Neural cell (in vitro differentiated cells): ENCODE measurements around the gene TFCP2. TPM values are rescaled to one million over a fixed set of nuclear protein-coding genes. Genes with fewer than 3 reads are reported as not detected.

Experiments used
- H2AFZ ChIP-seq: fragments of 200-600, 300-800 bp; sonication (generic), shearing (Covaris generic); 2 replicates; pipeline ENCODE4 v1.6.0; 2014; ENCODE audit warnings: low read depth, mild to moderate bottlenecking, antibody characterized with exemption, low read length, moderate library complexity
- H3F3A ChIP-seq: fragments of 200-600 bp; shearing (Covaris generic); 2 replicates; pipeline ENCODE4 v1.6.1; 2016; ENCODE audit warnings: mild to moderate bottlenecking, moderate library complexity, mixed read lengths, antibody characterized with exemption, low read length; ENCODE audit not compliant: insufficient read depth, poor library complexity, severe bottlenecking
- H3K27ac ChIP-seq: fragments of 200-600, 300-800 bp; sonication (generic), shearing (Covaris generic); 2 replicates; pipeline ENCODE4 v1.5.1; 2014; ENCODE audit warnings: mild to moderate bottlenecking, low read length, moderate library complexity
- H3K27me3 ChIP-seq: fragments of 300-800, 200-600 bp; sonication (generic), shearing (Covaris generic); 2 replicates; pipeline ENCODE4 v1.6.0; 2014; ENCODE audit warnings: mild to moderate bottlenecking, low read depth, low read length, moderate library complexity; ENCODE audit not compliant: insufficient read depth
- H3K36me3 ChIP-seq: fragments of 300-800, 200-600 bp; sonication (generic), shearing (Covaris generic); 2 replicates; pipeline ENCODE4 v1.5.1; 2014; ENCODE audit warnings: mild to moderate bottlenecking, antibody characterized with exemption, low read length, moderate library complexity; ENCODE audit not compliant: insufficient read depth
- H3K4me2 ChIP-seq: fragments of 300-800, 200-600 bp; sonication (generic), shearing (Covaris generic); 2 replicates; pipeline ENCODE4 v1.6.0; 2014; ENCODE audit warnings: mild to moderate bottlenecking, low read length
- H3K4me3 ChIP-seq: fragments of 300-800, 200-600 bp; sonication (generic), shearing (Covaris generic); 2 replicates; pipeline ENCODE4 v1.5.1; 2014; ENCODE audit warnings: mild to moderate bottlenecking, low read length, moderate library complexity
- H3K79me2 ChIP-seq: fragments of 200-600 bp; shearing (Covaris generic); replicated peaks from 2 replicates; pipeline ENCODE4 v1.6.0; 2014; ENCODE audit warnings: mild to moderate bottlenecking, low read length, moderate library complexity; ENCODE audit not compliant: insufficient read depth
- H3K9ac ChIP-seq: fragments of 300-800, 200-600 bp; sonication (generic), shearing (Covaris generic); 2 replicates; pipeline ENCODE4 v1.6.1; 2016; ENCODE audit warnings: mild to moderate bottlenecking, low read length, mixed read lengths
- H3K9me2 ChIP-seq: fragments of 200-600 bp; shearing (Covaris generic); 2 replicates; pipeline ENCODE4 v1.6.1; 2016; ENCODE audit warnings: mild to moderate bottlenecking, low read length, mixed read lengths; ENCODE audit not compliant: insufficient read depth
- H3K9me3 ChIP-seq: fragments of 200-600, 300-800 bp; sonication (generic), shearing (Covaris generic); 2 replicates; pipeline ENCODE4 v1.6.1; 2016; ENCODE audit warnings: mild to moderate bottlenecking, mixed run types, low read length, moderate library complexity, mixed read lengths
- H4K20me1 ChIP-seq: fragments of 200-600 bp; shearing (Covaris generic); 2 replicates; pipeline ENCODE4 v1.6.1; 2016; ENCODE audit warnings: mild to moderate bottlenecking, mixed run types; ENCODE audit not compliant: insufficient read depth
- EP300 ChIP-seq: fragments of 450-650 bp; conservative IDR thresholded peaks from 2 replicates; pipeline ENCODE4 v1.6.1; 2014; ENCODE audit warnings: antibody characterized with exemption, mild to moderate bottlenecking, moderate library complexity; ENCODE audit not compliant: poor library complexity, severe bottlenecking
- EZH2 ChIP-seq: fragments of 200-600, 300-800 bp; shearing (Covaris generic), sonication (generic); IDR thresholded peaks from 2 replicates; pipeline ENCODE4 v1.6.1; 2014; ENCODE audit warnings: antibody characterized with exemption, low read length, borderline replicate concordance, mild to moderate bottlenecking; ENCODE audit not compliant: insufficient read depth, poor library complexity, severe bottlenecking
- POLR2AphosphoS5 ChIP-seq: IDR thresholded peaks from 2 replicates; pipeline ENCODE4 v1.6.1; 2012
- RAD21 ChIP-seq: fragments of 450-650 bp; conservative IDR thresholded peaks from 2 replicates; pipeline ENCODE4 v1.6.1; 2014; ENCODE audit warnings: antibody characterized with exemption, mild to moderate bottlenecking, moderate library complexity
- TAF1 ChIP-seq: IDR thresholded peaks from 2 replicates; pipeline ENCODE4 v1.6.1; 2012; ENCODE audit warnings: low read depth
- polyA plus RNA-seq: library from polyadenylated mRNA; depleted of rRNA; stranded (reverse); fragments of >200 nt; gene quantifications from 2 replicates; pipeline ENCODE4 v1.2.3, GENCODE V29; 2014
- TF ChIP-seq, protein P1 (sequence below): IDR thresholded peaks from 2 replicates; pipeline ENCODE4 v1.6.1; 2012; ENCODE audit warnings: borderline replicate concordance

Gene TFCP2
- polyA plus RNA-seq, 1 donor from 2014 or later, result 28.6 TPM

- H3K27me3 ChIP-seq, result no peaks in the 10 kb centered on the region
- H3K27ac ChIP-seq, result no peak overlapping the region
- TF ChIP-seq RAD21 (no peak), TAF1 (no peak), EZH2 (no peak), POLR2AphosphoS5 (no peak), EP300 (no peak)
- TF ChIP-seq, protein P1, sequence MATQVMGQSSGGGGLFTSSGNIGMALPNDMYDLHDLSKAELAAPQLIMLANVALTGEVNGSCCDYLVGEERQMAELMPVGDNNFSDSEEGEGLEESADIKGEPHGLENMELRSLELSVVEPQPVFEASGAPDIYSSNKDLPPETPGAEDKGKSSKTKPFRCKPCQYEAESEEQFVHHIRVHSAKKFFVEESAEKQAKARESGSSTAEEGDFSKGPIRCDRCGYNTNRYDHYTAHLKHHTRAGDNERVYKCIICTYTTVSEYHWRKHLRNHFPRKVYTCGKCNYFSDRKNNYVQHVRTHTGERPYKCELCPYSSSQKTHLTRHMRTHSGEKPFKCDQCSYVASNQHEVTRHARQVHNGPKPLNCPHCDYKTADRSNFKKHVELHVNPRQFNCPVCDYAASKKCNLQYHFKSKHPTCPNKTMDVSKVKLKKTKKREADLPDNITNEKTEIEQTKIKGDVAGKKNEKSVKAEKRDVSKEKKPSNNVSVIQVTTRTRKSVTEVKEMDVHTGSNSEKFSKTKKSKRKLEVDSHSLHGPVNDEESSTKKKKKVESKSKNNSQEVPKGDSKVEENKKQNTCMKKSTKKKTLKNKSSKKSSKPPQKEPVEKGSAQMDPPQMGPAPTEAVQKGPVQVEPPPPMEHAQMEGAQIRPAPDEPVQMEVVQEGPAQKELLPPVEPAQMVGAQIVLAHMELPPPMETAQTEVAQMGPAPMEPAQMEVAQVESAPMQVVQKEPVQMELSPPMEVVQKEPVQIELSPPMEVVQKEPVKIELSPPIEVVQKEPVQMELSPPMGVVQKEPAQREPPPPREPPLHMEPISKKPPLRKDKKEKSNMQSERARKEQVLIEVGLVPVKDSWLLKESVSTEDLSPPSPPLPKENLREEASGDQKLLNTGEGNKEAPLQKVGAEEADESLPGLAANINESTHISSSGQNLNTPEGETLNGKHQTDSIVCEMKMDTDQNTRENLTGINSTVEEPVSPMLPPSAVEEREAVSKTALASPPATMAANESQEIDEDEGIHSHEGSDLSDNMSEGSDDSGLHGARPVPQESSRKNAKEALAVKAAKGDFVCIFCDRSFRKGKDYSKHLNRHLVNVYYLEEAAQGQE, result no peak
- H3K4me2 ChIP-seq, result no peak overlapping the region
- H3K9ac ChIP-seq, result no peak overlapping the region
- H3K79me2 ChIP-seq, result no peaks in the 10 kb centered on the region
- no peaks in the 10 kb centered on the region for H3F3A ChIP-seq
- no peaks in the 10 kb centered on the region for H3K9me2 ChIP-seq
- H4K20me1 ChIP-seq, result no peaks in the 10 kb centered on the region
- no peaks in the 10 kb centered on the region for H3K9me3 ChIP-seq
- no peak overlapping the region for H3K4me3 ChIP-seq
- H2AFZ ChIP-seq, result no peak overlapping the region
- no peaks in the 10 kb centered on the region for H3K36me3 ChIP-seq
These were observed 41.0 kb downstream of the TFCP2 start for GRCh38 chr12:51131745-51132521.

GRCh38 chr12:51128919-51129318 lies 44.0 kb downstream of the TFCP2 start:
- H3F3A ChIP-seq, result no peaks in the 10 kb centered on the region
- H4K20me1 ChIP-seq, result no peaks in the 10 kb centered on the region
- H3K4me3 ChIP-seq, result no peak overlapping the region
- no peaks in the 10 kb centered on the region for H3K79me2 ChIP-seq
- no peaks in the 10 kb centered on the region for H3K9me3 ChIP-seq
- no peak overlapping the region for H3K4me2 ChIP-seq
- no peak for TF ChIP-seq TAF1
- no peak for TF ChIP-seq POLR2AphosphoS5
- TF ChIP-seq, protein P1, result no peak
- TF ChIP-seq RAD21, result no peak
- no peaks in the 10 kb centered on the region for H3K36me3 ChIP-seq
- H3K27me3 ChIP-seq, result no peaks in the 10 kb centered on the region
- H2AFZ ChIP-seq, result no peak overlapping the region
- H3K9me2 ChIP-seq, result no peaks in the 10 kb centered on the region
- H3K27ac ChIP-seq, result no peak overlapping the region
- no peak overlapping the region for H3K9ac ChIP-seq
